GM18520 (cell line): Measurements from ENCODE around the gene SLC47A1.
"Not testable (repeated sequence)": the region's sequence is repeated elsewhere in the genome, so short reads cannot be mapped to it uniquely, and the experiment has no call there.

Experiments used
- ATAC-seq: cut with Tn5 transposase; IDR thresholded peaks from one replicate; pipeline ENCODE4 v1.9.1; 2021; ENCODE audit not compliant: unreplicated experiment

Gene SLC47A1

GRCh38 chr17:19553036-19553435, 19.4 kb downstream of the SLC47A1 start:
- no peak for ATAC-seq

GRCh38 chr17:19554393-19554792, 20.7 kb downstream of the SLC47A1 start:
- no peak for ATAC-seq

GRCh38 chr17:19555746-19556145, 22.1 kb downstream of the SLC47A1 start:
- ATAC-seq: no peak

GRCh38 chr17:19558946-19559345, 25.3 kb downstream of the SLC47A1 start:
- no peak for ATAC-seq

- no peak for ATAC-seq
Observed at GRCh38 chr17:19561697-19562318, 28.2 kb downstream of the SLC47A1 start.

GRCh38 chr17:19565817-19566575, 32.3 kb downstream of the SLC47A1 start:
- ATAC-seq: no peak

GRCh38 chr17:19567216-19568015, 33.8 kb downstream of the SLC47A1 start:
- no peak for ATAC-seq

GRCh38 chr17:19568016-19568350, 34.3 kb downstream of the SLC47A1 start:
- no peak for ATAC-seq

GRCh38 chr17:19569785-19570543, 36.3 kb downstream of the SLC47A1 start:
- ATAC-seq: no peak

- ATAC-seq: no peak
Observed at GRCh38 chr17:19570544-19571062, 36.9 kb downstream of the SLC47A1 start.

GRCh38 chr17:19573075-19573474, 39.4 kb downstream of the SLC47A1 start:
- no peak for ATAC-seq

- ATAC-seq: no peak
Observed at GRCh38 chr17:19574956-19575355, 41.3 kb downstream of the SLC47A1 start.

- ATAC-seq: no peak
Observed at GRCh38 chr17:19578545-19578944, 44.9 kb downstream of the SLC47A1 start.

GRCh38 chr17:19579192-19579761, 45.6 kb downstream of the SLC47A1 start:
- ATAC-seq: no peak

- no peak for ATAC-seq
Observed at GRCh38 chr17:19579867-19580565, 46.4 kb downstream of the SLC47A1 start.

- ATAC-seq: not testable (repeated sequence)
Observed at GRCh38 chr17:19580566-19580920, 46.9 kb downstream of the SLC47A1 start.

- ATAC-seq: not testable (repeated sequence)
Observed at GRCh38 chr17:19582152-19582551, 48.5 kb downstream of the SLC47A1 start.

GRCh38 chr17:19583871-19584270, 50.2 kb downstream of the SLC47A1 start:
- ATAC-seq: no peak

GRCh38 chr17:19590451-19590850, 56.8 kb downstream of the SLC47A1 start:
- no peak for ATAC-seq

GRCh38 chr17:19590912-19591551, 57.4 kb downstream of the SLC47A1 start:
- no peak for ATAC-seq
